Muscle of back (tissue), 11 donors: Measurements from ENCODE around the gene GSX1. TPM values are rescaled to one million over a fixed set of nuclear protein-coding genes. Genes with fewer than 3 reads are reported as not detected.
"Not testable (repeated sequence)": the region's sequence is repeated elsewhere in the genome, so short reads cannot be mapped to it uniquely, and the experiment has no call there.

Experiments used
- DNase-seq, 3 donors: peaks; one replicate each; pipeline versions ENCODE4 v3.0.0 to v3.0.0-alpha.2; 2013
- polyA plus RNA-seq, 10 donors: library from polyadenylated mRNA; unstranded; fragments of 120-200 nt; gene quantifications; one replicate each; pipeline ENCODE4 v1.2.1, GENCODE V29; 2013; ENCODE audit not compliant: insufficient read length in 10 of 10

Gene GSX1
- polyA plus RNA-seq, 10 donors = not detected

GRCh38 chr13:27794368-27794691, 2.0 kb downstream of the GSX1 start:
- DNase-seq = no peak

GRCh38 chr13:27794921-27795717, 2.8 kb downstream of the GSX1 start:
- DNase-seq = no peak

- DNase-seq = no peak
Measured at GRCh38 chr13:27795718-27796019, 3.4 kb downstream of the GSX1 start.

GRCh38 chr13:27796544-27797227, 4.4 kb downstream of the GSX1 start:
- no peak for DNase-seq

- DNase-seq = peak in 2 of 3 donors; percentile 7 to 30
Measured at GRCh38 chr13:27797228-27797624, 4.9 kb downstream of the GSX1 start.

GRCh38 chr13:27806744-27807387, 14.6 kb downstream of the GSX1 start:
- no peak for DNase-seq

GRCh38 chr13:27808851-27809550, 16.7 kb downstream of the GSX1 start:
- DNase-seq = no peak

GRCh38 chr13:27810009-27810408, 17.7 kb downstream of the GSX1 start:
- no peak for DNase-seq

GRCh38 chr13:27810461-27810860, 18.2 kb downstream of the GSX1 start:
- DNase-seq = no peak

- no peak for DNase-seq
Measured at GRCh38 chr13:27813826-27814225, 21.5 kb downstream of the GSX1 start.

- DNase-seq = not testable (repeated sequence)
Measured at GRCh38 chr13:27817832-27818231, 25.5 kb downstream of the GSX1 start.

- DNase-seq = no peak
Measured at GRCh38 chr13:27820524-27821482, 28.5 kb downstream of the GSX1 start.

GRCh38 chr13:27821566-27821965, 29.3 kb downstream of the GSX1 start:
- no peak for DNase-seq

GRCh38 chr13:27822258-27822872, 30.1 kb downstream of the GSX1 start:
- DNase-seq = no peak

- DNase-seq = peak in 1 of 3 donors; percentile 31
Measured at GRCh38 chr13:27822873-27823311, 30.6 kb downstream of the GSX1 start.

GRCh38 chr13:27824121-27824520, 31.8 kb downstream of the GSX1 start:
- no peak for DNase-seq

- DNase-seq = no peak
Measured at GRCh38 chr13:27825072-27825471, 32.8 kb downstream of the GSX1 start.

- peak; percentile 66 to 93 (median 81) for DNase-seq
Measured at GRCh38 chr13:27826379-27827353, 34.4 kb downstream of the GSX1 start.

GRCh38 chr13:27827646-27828045, 35.4 kb downstream of the GSX1 start:
- DNase-seq = no peak
